Neural cell (in vitro differentiated cells): ENCODE results near the gene RDX. TPM values are rescaled to one million over a fixed set of nuclear protein-coding genes. Genes with fewer than 3 reads are reported as not detected.

Experiments used
- H2AFZ ChIP-seq: fragments of 200-600, 300-800 bp; sonication (generic), shearing (Covaris generic); 2 replicates; pipeline ENCODE4 v1.6.0; 2014; ENCODE audit warnings: low read depth, mild to moderate bottlenecking, antibody characterized with exemption, low read length, moderate library complexity
- H3F3A ChIP-seq: fragments of 200-600 bp; shearing (Covaris generic); 2 replicates; pipeline ENCODE4 v1.6.1; 2016; ENCODE audit warnings: mild to moderate bottlenecking, moderate library complexity, mixed read lengths, antibody characterized with exemption, low read length; ENCODE audit not compliant: insufficient read depth, poor library complexity, severe bottlenecking
- H3K27ac ChIP-seq: fragments of 200-600, 300-800 bp; sonication (generic), shearing (Covaris generic); 2 replicates; pipeline ENCODE4 v1.5.1; 2014; ENCODE audit warnings: mild to moderate bottlenecking, low read length, moderate library complexity
- H3K27me3 ChIP-seq: fragments of 300-800, 200-600 bp; sonication (generic), shearing (Covaris generic); 2 replicates; pipeline ENCODE4 v1.6.0; 2014; ENCODE audit warnings: mild to moderate bottlenecking, low read depth, low read length, moderate library complexity; ENCODE audit not compliant: insufficient read depth
- H3K36me3 ChIP-seq: fragments of 300-800, 200-600 bp; sonication (generic), shearing (Covaris generic); 2 replicates; pipeline ENCODE4 v1.5.1; 2014; ENCODE audit warnings: mild to moderate bottlenecking, antibody characterized with exemption, low read length, moderate library complexity; ENCODE audit not compliant: insufficient read depth
- H3K4me2 ChIP-seq: fragments of 300-800, 200-600 bp; sonication (generic), shearing (Covaris generic); 2 replicates; pipeline ENCODE4 v1.6.0; 2014; ENCODE audit warnings: mild to moderate bottlenecking, low read length
- H3K4me3 ChIP-seq: fragments of 300-800, 200-600 bp; sonication (generic), shearing (Covaris generic); 2 replicates; pipeline ENCODE4 v1.5.1; 2014; ENCODE audit warnings: mild to moderate bottlenecking, low read length, moderate library complexity
- H3K79me2 ChIP-seq: fragments of 200-600 bp; shearing (Covaris generic); replicated peaks from 2 replicates; pipeline ENCODE4 v1.6.0; 2014; ENCODE audit warnings: mild to moderate bottlenecking, low read length, moderate library complexity; ENCODE audit not compliant: insufficient read depth
- H3K9ac ChIP-seq: fragments of 300-800, 200-600 bp; sonication (generic), shearing (Covaris generic); 2 replicates; pipeline ENCODE4 v1.6.1; 2016; ENCODE audit warnings: mild to moderate bottlenecking, low read length, mixed read lengths
- H3K9me2 ChIP-seq: fragments of 200-600 bp; shearing (Covaris generic); 2 replicates; pipeline ENCODE4 v1.6.1; 2016; ENCODE audit warnings: mild to moderate bottlenecking, low read length, mixed read lengths; ENCODE audit not compliant: insufficient read depth
- H3K9me3 ChIP-seq: fragments of 200-600, 300-800 bp; sonication (generic), shearing (Covaris generic); 2 replicates; pipeline ENCODE4 v1.6.1; 2016; ENCODE audit warnings: mild to moderate bottlenecking, mixed run types, low read length, moderate library complexity, mixed read lengths
- H4K20me1 ChIP-seq: fragments of 200-600 bp; shearing (Covaris generic); 2 replicates; pipeline ENCODE4 v1.6.1; 2016; ENCODE audit warnings: mild to moderate bottlenecking, mixed run types; ENCODE audit not compliant: insufficient read depth
- CTCF ChIP-seq: fragments of 450-650 bp; IDR thresholded peaks from 2 replicates; pipeline ENCODE4 v1.5.1; 2014; ENCODE audit warnings: antibody characterized with exemption, mild to moderate bottlenecking, moderate library complexity; ENCODE audit not compliant: poor library complexity, severe bottlenecking
- EP300 ChIP-seq: fragments of 450-650 bp; conservative IDR thresholded peaks from 2 replicates; pipeline ENCODE4 v1.6.1; 2014; ENCODE audit warnings: antibody characterized with exemption, mild to moderate bottlenecking, moderate library complexity; ENCODE audit not compliant: poor library complexity, severe bottlenecking
- EZH2 ChIP-seq: fragments of 200-600, 300-800 bp; shearing (Covaris generic), sonication (generic); IDR thresholded peaks from 2 replicates; pipeline ENCODE4 v1.6.1; 2014; ENCODE audit warnings: antibody characterized with exemption, low read length, borderline replicate concordance, mild to moderate bottlenecking; ENCODE audit not compliant: insufficient read depth, poor library complexity, severe bottlenecking
- MXI1 ChIP-seq: fragments of 450-650 bp; conservative IDR thresholded peaks from 2 replicates; pipeline ENCODE4 v1.6.1; 2014; ENCODE audit warnings: antibody characterized with exemption, mild to moderate bottlenecking; ENCODE audit not compliant: poor library complexity, severe bottlenecking
- POLR2AphosphoS5 ChIP-seq: IDR thresholded peaks from 2 replicates; pipeline ENCODE4 v1.6.1; 2012
- RAD21 ChIP-seq: fragments of 450-650 bp; conservative IDR thresholded peaks from 2 replicates; pipeline ENCODE4 v1.6.1; 2014; ENCODE audit warnings: antibody characterized with exemption, mild to moderate bottlenecking, moderate library complexity
- REST ChIP-seq: IDR thresholded peaks from 2 replicates; pipeline ENCODE4 v1.6.1; 2012; ENCODE audit warnings: borderline replicate concordance
- SMC3 ChIP-seq: fragments of 450-650 bp; conservative IDR thresholded peaks from 2 replicates; pipeline ENCODE4 v1.6.1; 2014; ENCODE audit warnings: antibody characterized with exemption, mild to moderate bottlenecking, moderate library complexity; ENCODE audit not compliant: poor library complexity
- TAF1 ChIP-seq: IDR thresholded peaks from 2 replicates; pipeline ENCODE4 v1.6.1; 2012; ENCODE audit warnings: low read depth
- polyA plus RNA-seq: library from polyadenylated mRNA; depleted of rRNA; stranded (reverse); fragments of >200 nt; gene quantifications from 2 replicates; pipeline ENCODE4 v1.2.3, GENCODE V29; 2014

RDX gene
- polyA plus RNA-seq, 1 donor from 2014 or later, result 39.0 TPM

GRCh38 chr11:110250168-110250567, 46.2 kb downstream of the RDX start:
- Histone ChIP-seq H3K9ac (no peak overlapping the region), H3K4me2 (no peak overlapping the region), H3K36me3 (no peaks in the 10 kb centered on the region), H2AFZ (no peak overlapping the region), H3K9me3 (no peaks in the 10 kb centered on the region), H3K79me2 (no peaks in the 10 kb centered on the region), H4K20me1 (no peaks in the 10 kb centered on the region), H3K27ac (no peak overlapping the region), H3K9me2 (no peaks in the 10 kb centered on the region), H3K4me3 (no peak overlapping the region), H3F3A (no peaks in the 10 kb centered on the region), H3K27me3 (no peaks in the 10 kb centered on the region)
- no peak for TF ChIP-seq REST
- TF ChIP-seq EP300, result no peak
- no peak for TF ChIP-seq EZH2
- no peak for TF ChIP-seq CTCF
- TF ChIP-seq MXI1, result no peak
- no peak for TF ChIP-seq SMC3
- no peak for TF ChIP-seq TAF1
- TF ChIP-seq RAD21, result no peak
- no peak for TF ChIP-seq POLR2AphosphoS5

GRCh38 chr11:110249766-110250165, 46.6 kb downstream of the RDX start:
- Histone ChIP-seq H3K4me3 (no peak overlapping the region), H3K9me3 (no peaks in the 10 kb centered on the region), H3K9me2 (no peaks in the 10 kb centered on the region), H2AFZ (no peak overlapping the region), H4K20me1 (no peaks in the 10 kb centered on the region), H3K27ac (no peak overlapping the region), H3K4me2 (no peak overlapping the region), H3K27me3 (no peaks in the 10 kb centered on the region), H3K36me3 (no peaks in the 10 kb centered on the region), H3K79me2 (no peaks in the 10 kb centered on the region), H3F3A (no peaks in the 10 kb centered on the region), H3K9ac (no peak overlapping the region)
- no peak for TF ChIP-seq POLR2AphosphoS5
- no peak for TF ChIP-seq EZH2
- TF ChIP-seq CTCF, result no peak
- TF ChIP-seq SMC3, result no peak
- no peak for TF ChIP-seq REST
- TF ChIP-seq MXI1, result no peak
- TF ChIP-seq EP300, result no peak
- no peak for TF ChIP-seq RAD21
- no peak for TF ChIP-seq TAF1
